ENCODE results near the gene SAMD4B. TPM values are rescaled to one million over a fixed set of nuclear protein-coding genes. Genes with fewer than 3 reads are reported as not detected.

The SAMD4B gene
- total RNA-seq, 2 donors from 2014 or later, result 133 to 227 TPM

- 72% methylated on average over 20 of the region's 20 CpGs for WGBS
- intact Hi-C loops (cut with DNase I), result no loop called here
- peaks cover 4 to 33% of the 10 kb centered on the region in 2 donors for H3K36me3 ChIP-seq
These were observed 43.6 kb downstream of the SAMD4B start for GRCh38 chr19:39385629-39386411.

DNA sequence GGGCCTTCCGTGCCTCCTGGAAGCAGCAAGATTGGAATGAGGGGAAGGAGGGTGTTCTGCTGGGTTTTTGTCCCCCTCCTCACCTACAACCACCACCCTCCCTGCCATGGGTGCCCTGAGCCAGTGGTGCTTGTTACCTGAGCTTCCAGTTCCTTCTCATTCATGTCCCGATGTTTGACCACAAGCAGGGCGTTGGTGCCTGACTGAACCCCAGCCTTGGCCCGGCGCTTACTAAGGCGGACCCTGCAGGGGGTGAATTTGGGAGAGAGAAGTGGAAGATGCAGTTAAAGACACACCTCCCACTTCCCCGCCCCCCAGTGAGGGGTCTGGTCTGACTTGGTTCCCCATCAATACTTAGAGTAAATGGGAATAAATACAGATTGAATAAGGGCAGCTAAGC lies 44.3 kb downstream of the SAMD4B start:
- peaks cover 3 to 26% of the 10 kb centered on the region in 2 donors for H3K36me3 ChIP-seq
- no peaks in the 10 kb centered on the region for H3K9me3 ChIP-seq
- peaks cover 8% of the 10 kb centered on the region for H3K4me1 ChIP-seq (replicated peaks)
- no peak overlapping the region for H3K4me3 ChIP-seq
- no peaks in the 10 kb centered on the region for H3K27me3 ChIP-seq (replicated peaks; ENCODE audit: insufficient read depth)
- no peak for DNase-seq (ENCODE audit: low spot score)
- H3K27ac ChIP-seq, result no peak overlapping the region
- no peak for TF ChIP-seq POLR2A (IDR thresholded peaks at IDR 0.05)
- TF ChIP-seq POLR2AphosphoS5 (IDR thresholded peaks at IDR 0.05), result no peak
- TF ChIP-seq, protein P1, sequence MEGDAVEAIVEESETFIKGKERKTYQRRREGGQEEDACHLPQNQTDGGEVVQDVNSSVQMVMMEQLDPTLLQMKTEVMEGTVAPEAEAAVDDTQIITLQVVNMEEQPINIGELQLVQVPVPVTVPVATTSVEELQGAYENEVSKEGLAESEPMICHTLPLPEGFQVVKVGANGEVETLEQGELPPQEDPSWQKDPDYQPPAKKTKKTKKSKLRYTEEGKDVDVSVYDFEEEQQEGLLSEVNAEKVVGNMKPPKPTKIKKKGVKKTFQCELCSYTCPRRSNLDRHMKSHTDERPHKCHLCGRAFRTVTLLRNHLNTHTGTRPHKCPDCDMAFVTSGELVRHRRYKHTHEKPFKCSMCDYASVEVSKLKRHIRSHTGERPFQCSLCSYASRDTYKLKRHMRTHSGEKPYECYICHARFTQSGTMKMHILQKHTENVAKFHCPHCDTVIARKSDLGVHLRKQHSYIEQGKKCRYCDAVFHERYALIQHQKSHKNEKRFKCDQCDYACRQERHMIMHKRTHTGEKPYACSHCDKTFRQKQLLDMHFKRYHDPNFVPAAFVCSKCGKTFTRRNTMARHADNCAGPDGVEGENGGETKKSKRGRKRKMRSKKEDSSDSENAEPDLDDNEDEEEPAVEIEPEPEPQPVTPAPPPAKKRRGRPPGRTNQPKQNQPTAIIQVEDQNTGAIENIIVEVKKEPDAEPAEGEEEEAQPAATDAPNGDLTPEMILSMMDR (IDR thresholded peaks at IDR 0.05), result no peak
- 80% methylated on average over 7 of the region's 7 CpGs for WGBS
- intact Hi-C loops (cut with DNase I), result no loop called here

More at GRCh38 chr19:39385629-39386411, 43.6 kb downstream of the SAMD4B start:
- no peak overlapping the region for H3K4me3 ChIP-seq
- TF ChIP-seq, protein P1 (IDR thresholded peaks at IDR 0.05), result no peak
- TF ChIP-seq POLR2AphosphoS5 (IDR thresholded peaks at IDR 0.05), result no peak
- TF ChIP-seq POLR2A (IDR thresholded peaks at IDR 0.05), result no peak
- H3K27me3 ChIP-seq (replicated peaks; ENCODE audit: insufficient read depth), result no peaks in the 10 kb centered on the region
- peaks cover 8% of the 10 kb centered on the region for H3K4me1 ChIP-seq (replicated peaks)
- no peak for DNase-seq (ENCODE audit: low spot score)
- H3K27ac ChIP-seq, result no peak overlapping the region
- no peaks in the 10 kb centered on the region for H3K9me3 ChIP-seq

- H3K36me3 ChIP-seq, result peaks cover 0 to 25% of the 10 kb centered on the region in 2 donors
- peak overlapping the region in 1 of 2 donors; percentile 98 for H3K27ac ChIP-seq
- no peak for TF ChIP-seq POLR2A (IDR thresholded peaks at IDR 0.05)
- no peak for TF ChIP-seq POLR2AphosphoS5 (IDR thresholded peaks at IDR 0.05)
- TF ChIP-seq, protein P1 (IDR thresholded peaks at IDR 0.05), result no peak
- H3K4me1 ChIP-seq (replicated peaks), result peaks cover 8% of the 10 kb centered on the region
- H3K9me3 ChIP-seq, result no peaks in the 10 kb centered on the region
- no peaks in the 10 kb centered on the region for H3K27me3 ChIP-seq (replicated peaks; ENCODE audit: insufficient read depth)
- no peak overlapping the region for H3K4me3 ChIP-seq
- 86% methylated on average over 5 of the region's 5 CpGs for WGBS
- intact Hi-C loops (cut with DNase I), result no loop called here
- no peak for DNase-seq (ENCODE audit: low spot score)
These were observed 46.4 kb downstream of the SAMD4B start for GRCh38 chr19:39388657-39389056.

DNA sequence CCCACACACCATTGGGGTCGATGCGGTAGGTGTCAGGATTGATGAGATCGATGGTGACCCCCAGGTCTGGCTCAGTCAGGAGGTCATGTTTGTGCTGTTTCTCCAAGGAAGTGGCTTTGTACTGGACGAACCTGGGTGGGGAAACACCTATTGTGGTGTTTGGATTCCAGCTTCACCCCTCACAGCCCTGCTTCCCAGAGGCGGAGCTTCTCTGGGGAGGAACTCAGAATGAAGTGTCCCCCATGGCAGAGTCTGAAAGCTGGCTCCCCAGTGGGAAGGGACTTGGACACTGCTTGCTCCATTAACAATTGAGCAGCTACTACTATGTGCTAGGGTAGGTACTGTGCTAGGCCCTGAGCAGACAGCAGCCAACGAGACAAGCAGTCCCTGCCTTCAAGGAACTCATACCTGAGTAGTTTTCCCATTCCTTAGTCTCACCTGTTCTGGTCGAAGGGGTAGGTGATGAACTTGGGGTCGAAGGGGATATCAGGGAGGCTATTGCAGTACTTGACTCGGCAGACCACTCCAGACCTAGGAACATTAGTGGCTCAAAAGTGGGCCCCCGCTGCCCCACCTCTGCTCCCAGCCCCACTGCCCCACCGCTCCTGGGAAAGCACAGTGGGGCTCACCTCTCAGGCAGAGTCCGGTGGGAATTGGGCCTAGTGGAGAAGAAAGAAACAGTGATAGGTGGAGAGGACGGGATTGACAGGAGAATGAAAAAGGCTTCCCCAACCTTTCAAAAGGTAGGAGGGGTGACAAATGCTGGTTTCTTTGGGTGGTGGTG lies 47.6 kb downstream of the SAMD4B start:
- Histone ChIP-seq H3K36me3 (peaks cover 0 to 29% of the 10 kb centered on the region in 2 donors), H3K9me3 (no peaks in the 10 kb centered on the region), H3K27ac (peak overlapping the region; percentile 98 to 99), H3K4me1 (replicated peaks) (peaks cover 8% of the 10 kb centered on the region), H3K27me3 (replicated peaks; ENCODE audit: insufficient read depth) (no peaks in the 10 kb centered on the region), H3K4me3 (peak overlapping the region; percentile 76 to 89)
- intact Hi-C loops (cut with DNase I), result loop anchor here (2.0 kb wide), 1 partner anchor 47 kb away; the partner anchor contains the start of gene SAMD4B
- 60% methylated on average over 13 of the region's 13 CpGs for WGBS
- no peak for DNase-seq (ENCODE audit: low spot score)
- TF ChIP-seq POLR2A (IDR thresholded peaks at IDR 0.05) (no peak), POLR2AphosphoS5 (IDR thresholded peaks at IDR 0.05) (no peak)
- TF ChIP-seq, protein P1 (IDR thresholded peaks at IDR 0.05), result no peak

Data from prostate gland (tissue), 2 donors.